Stimulated activated CD8-positive, alpha-beta memory T cell treated with anti-CD3 and anti-CD28 coated beads, Interleukin-12 subunit alpha, Interleukin-12 subunit beta, amount 100 ng/mL, for 24 hours (primary cell): Measurements from ENCODE around the gene CLIP1.
"Not testable (repeated sequence)": the region's sequence is repeated elsewhere in the genome, so short reads cannot be mapped to it uniquely, and the experiment has no call there.

ENCODE experiments used
- DNase-seq: peaks from one replicate; pipeline ENCODE4 v3.0.0-alpha.2; 2020; ENCODE audit errors: extremely low read depth

Gene CLIP1

GRCh38 chr12:122395319-122395718 is 27.1 kb downstream of the CLIP1 start:
- no peak for DNase-seq

DNA sequence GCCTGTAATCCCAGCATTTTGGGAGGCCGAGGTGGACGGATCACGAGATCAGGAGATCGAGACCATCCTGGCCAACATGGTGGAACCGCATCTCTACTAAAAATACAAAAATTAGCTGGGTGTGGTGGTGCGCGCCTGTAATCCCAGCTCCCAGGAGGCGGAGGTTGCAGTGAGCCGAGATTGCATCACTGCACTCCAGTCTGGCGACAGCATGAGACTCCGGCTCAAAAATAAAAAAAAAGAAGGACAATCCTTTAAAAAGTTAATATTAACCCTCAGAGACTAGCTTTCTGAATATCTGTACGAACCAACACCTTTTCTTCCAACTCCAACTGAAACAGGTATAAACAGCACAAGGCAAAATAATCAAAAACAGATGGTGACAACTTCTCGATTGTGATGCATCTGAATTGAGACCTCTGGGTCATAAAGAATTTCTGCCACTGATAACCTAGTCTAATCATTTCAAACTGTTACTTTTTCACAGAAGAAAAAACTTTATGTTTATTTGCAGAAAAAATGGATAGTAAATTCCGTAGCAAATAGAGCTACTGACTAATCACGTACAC is 27.8 kb downstream of the CLIP1 start:
- no peak for DNase-seq

- no peak for DNase-seq
Measured at GRCh38 chr12:122393817-122394216, 28.7 kb downstream of the CLIP1 start.

- DNase-seq, result no peak
Measured at GRCh38 chr12:122392411-122392810, 30.1 kb downstream of the CLIP1 start.

DNA sequence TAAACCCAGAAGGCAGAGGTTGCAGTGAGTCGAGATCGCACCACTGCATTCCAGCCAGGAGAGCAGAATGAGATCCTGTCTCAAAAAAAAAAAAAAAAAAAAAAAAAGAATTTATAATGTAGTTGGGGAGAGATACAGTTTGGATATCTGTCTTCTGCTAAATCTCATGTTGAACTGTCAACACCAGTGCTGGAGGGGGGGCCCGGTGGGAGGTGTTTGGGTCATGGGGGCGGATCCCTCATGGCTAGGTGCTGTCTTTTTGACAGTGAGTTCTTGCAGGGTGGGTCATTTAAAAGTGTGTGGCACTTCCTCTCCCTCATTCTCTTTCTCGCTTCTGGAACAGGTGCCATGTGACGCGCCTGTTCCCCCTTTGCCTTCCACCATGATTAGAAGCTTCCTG is 32.8 kb downstream of the CLIP1 start:
- DNase-seq, result no peak

DNA sequence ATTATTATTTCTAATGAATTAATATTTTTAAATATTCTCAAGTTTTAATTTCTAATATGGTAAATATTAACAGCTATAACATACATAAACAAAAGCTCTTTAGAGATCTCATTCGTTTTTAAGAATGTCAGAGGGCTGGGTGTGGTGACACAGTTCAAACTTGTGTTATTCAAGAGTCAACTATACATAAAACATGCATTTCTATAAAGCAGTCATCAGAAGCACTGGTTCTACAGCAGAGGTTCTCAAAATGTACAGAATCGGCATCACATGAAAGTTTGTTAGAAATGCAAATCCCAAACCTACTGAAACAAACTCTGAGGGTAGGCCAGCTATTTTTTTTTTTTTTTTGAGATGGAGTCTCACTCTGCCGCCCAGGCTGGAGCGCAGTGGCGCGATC is 34.6 kb downstream of the CLIP1 start:
- no peak for DNase-seq

- DNase-seq, result no peak
Measured at GRCh38 chr12:122385171-122386016, 37.1 kb downstream of the CLIP1 start.

DNA sequence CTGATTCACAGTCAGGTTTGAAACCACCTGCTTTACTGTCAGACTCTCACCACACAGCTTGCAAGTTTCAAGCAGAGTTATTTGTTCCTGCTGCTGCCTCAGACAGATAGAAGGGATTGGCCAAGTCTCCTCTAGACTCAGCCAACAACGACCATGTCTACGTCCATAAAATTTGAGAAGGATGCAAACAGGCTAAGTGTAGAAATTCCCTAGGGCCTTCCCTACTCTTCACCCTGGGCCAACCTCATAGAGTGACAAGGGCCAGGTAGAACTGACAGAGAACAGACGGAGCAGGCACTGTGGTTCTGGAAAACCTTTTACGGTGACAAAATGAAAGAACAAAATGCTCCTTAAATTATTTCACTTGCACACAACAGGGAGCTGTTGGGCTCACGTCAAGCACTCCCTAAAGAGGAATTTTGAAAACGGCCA is 39.5 kb downstream of the CLIP1 start:
- no peak for DNase-seq

- no peak for DNase-seq
Measured at GRCh38 chr12:122381021-122381420, 41.4 kb downstream of the CLIP1 start.

DNA sequence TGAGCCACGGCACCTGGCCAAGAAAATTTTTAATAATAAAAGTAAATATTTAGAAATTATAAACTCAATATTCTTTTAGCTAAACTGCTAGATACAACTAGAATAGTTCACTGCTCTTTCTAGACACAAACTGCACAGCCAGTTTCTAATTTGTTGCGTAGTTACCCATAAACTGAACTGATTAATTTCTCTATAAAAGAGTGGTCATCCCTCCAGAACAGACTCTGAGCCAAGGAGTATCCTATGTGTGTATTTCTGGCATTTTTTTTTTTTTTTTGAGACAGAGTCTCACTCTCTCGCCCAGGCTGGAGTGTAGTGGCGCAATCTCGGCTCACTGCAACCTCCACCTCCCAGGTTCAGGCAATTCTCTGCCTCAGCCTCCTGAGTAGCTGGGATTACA is 45.7 kb downstream of the CLIP1 start:
- DNase-seq, result not testable (repeated sequence)

- DNase-seq, result no peak
Measured at GRCh38 chr12:122374707-122375106, 47.8 kb downstream of the CLIP1 start.

- no peak for DNase-seq
Measured at GRCh38 chr12:122371475-122372045, 50.9 kb downstream of the CLIP1 start.

DNA sequence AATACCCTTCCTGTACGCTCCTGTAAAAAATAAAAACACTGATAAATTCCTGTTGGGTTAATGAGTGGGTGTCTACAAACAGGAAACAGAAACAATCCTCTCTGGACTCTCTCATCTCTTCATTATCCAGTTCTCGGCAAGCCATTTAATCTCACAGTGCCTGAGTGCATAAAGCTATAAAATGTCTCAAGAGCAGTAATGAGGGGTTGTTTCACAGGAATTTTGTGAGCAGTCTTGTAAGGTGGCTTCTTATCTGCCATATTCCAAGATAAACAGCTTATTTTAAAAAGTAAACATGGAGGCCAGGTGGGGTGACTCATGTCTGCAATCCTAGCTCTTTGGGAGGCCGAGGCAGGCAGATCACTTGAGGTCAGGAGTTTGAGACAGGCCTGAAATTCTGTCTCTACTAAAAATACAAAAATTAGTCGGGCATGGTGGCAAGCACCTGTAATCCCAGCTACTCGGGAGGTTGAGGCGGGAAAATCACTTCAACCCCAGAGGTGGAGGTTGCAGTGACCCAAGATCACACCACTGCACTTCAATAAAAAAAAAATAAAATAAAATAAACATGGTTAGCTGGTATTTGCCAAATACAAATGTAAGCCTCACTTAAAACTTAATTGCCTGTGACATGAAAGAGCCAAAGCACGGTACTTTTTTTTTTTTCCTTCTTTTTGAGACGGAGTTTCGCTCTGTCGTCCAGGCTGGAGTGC is 54.0 kb downstream of the CLIP1 start:
- DNase-seq, result no peak

DNA sequence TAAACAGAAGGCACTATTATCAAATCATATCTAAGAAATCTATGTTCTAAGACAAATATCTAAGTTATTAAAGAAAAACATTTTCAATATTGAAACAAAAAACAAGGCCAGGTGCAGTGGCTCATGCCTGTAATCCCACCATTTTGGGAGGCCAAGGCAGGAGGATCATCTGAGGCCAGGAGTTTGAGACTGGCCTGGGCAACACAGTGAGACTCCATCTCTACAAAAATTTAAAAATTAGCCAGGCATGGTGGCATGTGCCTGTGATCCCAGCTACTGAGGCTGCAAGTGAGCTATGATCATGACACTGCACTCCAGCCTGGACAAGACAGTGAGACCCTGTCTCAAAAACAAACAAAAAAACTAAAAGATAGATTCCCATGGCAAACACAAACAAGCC is 54.8 kb downstream of the CLIP1 start:
- DNase-seq, result not testable (repeated sequence)

DNA sequence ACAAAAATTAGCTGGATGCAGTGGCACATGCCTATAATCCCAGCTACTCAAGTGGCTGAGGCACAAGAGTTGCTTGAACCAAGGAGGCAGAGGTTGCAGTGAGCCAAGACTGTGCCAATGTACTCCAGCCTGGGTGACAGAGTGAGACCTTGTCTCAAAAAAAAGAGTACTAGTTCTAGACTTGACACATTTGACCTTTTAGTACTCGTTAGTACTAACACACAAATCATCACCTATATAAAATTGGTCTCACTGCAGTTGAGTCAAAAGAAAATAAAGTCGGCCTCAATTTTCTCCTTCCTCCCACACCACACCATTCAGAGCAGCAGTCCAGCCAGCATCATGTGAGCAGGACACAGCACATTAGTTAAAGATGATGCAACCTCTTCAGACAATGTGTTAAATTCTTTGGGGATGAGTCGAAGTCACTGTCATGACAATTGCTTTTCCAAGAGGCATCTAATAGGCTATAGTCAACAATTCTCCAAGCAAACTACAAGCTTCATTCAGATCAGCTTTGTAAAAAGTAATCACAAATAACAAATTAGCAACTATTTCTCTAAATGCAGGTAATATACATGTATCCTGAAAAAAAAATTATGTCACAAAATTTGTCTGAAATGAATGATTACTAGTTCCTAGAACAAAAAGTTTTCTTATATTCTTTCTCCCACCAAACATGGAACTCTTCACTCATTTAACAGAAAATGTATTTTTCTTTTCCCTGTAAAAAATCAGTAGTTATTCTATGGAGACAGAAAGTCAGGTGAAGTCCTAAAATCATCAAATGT is 55.6 kb downstream of the CLIP1 start:
- no peak for DNase-seq

GRCh38 chr12:122365226-122365625 is 57.2 kb downstream of the CLIP1 start:
- DNase-seq, result not testable (repeated sequence)

DNA sequence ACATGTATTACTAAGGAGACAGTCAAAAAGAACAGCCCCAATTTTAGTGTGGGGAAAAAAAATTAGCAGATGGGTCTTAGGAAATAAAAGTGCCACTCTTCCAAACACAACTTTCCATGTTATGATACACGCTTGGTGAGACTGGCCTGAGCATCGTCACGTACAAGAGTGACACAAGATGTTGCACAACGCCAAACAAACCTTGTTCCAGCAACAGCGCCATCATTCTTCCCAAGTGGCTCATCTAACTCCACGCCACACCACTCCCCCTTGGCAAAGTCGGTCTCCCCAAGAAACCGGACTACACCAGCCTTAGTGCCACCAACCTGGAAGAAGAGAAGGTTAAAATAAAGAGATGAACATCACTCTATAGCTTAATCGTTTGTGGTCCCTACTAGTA is 58.7 kb downstream of the CLIP1 start:
- DNase-seq, result no peak

DNA sequence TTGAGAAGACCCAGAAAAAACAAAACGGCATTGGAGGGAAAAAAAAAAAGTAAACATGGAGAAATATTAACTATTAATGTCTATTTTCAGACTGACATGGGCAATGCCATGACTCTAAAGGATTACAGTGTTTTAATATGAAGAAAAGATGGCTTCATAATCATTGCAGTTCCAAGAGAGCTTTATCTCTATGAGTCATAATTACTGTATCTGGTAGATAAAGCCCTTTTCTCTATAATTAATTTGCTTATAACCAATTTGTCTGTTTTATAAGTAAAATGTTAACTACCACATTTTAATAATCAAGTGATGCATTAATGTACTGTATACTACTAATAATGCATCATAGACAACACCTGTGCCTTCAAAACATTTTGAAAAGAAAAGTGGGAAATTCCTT is 59.7 kb downstream of the CLIP1 start:
- DNase-seq, result no peak

DNA sequence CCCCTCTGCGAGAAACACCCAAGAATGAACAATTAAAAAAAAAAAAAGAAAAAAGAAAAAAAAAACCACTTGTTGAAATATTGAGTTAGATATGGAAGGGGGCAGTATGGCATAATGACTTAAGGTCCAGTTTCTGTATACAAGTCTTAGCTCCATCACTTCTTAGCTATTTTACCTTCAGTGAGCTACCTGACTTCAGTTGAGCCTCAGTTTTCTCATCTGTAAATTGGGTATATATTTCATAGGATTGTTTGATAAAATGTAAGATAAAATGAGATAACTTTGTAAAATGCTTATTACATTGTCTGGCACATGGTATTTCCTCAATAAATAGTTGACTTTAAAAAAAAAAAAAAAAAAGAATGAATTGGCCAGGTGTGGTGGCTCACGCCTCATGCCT is 64.1 kb downstream of the CLIP1 start:
- DNase-seq, result not testable (repeated sequence)

DNA sequence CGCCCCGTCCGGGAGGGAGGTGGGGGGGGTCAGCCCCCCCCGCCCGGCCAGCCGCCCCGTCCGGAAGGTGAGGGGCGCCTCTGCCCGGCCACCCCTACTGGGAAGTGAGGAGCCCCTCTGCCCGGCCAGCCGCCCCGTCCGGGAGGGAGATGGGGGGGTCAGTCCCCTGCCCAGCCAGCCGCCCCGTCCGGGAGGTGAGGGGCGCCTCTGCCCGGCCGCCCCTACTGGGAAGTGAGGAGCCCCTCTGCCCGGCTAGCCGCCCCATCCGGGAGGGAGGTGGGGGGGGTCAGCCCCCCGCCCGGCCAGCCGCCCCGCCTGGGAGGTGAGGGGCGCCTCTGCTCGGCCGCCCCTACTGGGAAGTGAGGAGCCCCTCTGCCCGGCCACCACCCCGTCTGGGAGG is 64.9 kb downstream of the CLIP1 start:
- DNase-seq, result not testable (repeated sequence)

- not testable (repeated sequence) for DNase-seq
Measured at GRCh38 chr12:122356991-122357390, 65.5 kb downstream of the CLIP1 start.

GRCh38 chr12:122356192-122356635 is 66.3 kb downstream of the CLIP1 start:
- no peak for DNase-seq
